ENCODE data around the gene MARK2.

The MARK2 gene

DNA sequence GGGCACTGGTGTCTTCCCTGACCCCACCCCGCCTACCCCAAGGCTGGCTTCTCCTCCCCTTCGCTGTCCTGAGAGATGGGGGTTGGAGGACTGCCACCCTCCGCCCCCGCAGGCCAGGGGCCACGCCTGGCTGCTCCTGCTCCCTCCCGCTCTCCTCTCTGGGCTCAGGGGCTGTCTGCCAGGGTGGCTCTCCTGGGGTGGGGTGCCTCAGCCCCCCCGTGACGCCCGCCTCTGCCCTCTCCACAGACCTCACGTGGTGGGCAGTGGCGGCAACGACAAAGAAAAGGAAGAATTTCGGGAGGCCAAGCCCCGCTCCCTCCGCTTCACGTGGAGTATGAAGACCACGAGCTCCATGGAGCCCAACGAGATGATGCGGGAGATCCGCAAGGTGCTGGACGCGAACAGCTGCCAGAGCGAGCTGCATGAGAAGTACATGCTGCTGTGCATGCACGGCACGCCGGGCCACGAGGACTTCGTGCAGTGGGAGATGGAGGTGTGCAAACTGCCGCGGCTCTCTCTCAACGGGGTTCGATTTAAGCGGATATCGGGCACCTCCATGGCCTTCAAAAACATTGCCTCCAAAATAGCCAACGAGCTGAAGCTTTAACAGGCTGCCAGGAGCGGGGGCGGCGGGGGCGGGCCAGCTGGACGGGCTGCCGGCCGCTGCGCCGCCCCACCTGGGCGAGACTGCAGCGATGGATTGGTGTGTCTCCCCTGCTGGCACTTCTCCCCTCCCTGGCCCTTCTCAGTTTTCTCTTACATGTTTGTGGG is 69.9 kb downstream of the MARK2 start:
- no peak for DNase-seq (ENCODE audit: low read depth, low spot score)

- no peak for DNase-seq (ENCODE audit: low read depth, low spot score)
These were observed 70.9 kb downstream of the MARK2 start for GRCh38 chr11:63909591-63910506.

GRCh38 chr11:63910675-63911074 is 71.8 kb downstream of the MARK2 start:
- no peak for DNase-seq (ENCODE audit: low read depth, low spot score)

DNA sequence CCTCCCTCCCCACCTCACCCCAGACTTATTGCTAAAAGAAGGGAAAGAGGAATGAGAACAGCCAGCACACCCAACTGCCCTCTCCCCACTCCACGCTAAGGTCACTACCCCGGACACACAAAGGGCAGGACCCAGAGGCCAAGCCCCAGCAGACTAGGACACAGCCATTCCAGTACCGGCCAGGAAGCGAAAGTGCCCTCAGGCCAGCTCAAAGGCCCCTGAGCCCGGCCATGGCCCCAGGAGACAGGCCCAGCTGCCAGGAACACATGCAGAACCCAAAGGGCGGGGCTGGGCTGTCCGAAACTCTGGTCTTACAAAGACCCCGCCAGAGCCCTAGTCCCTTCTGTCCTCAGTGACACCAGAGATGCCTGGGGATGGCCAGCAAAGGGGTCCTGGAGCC is 72.5 kb downstream of the MARK2 start:
- no peak for DNase-seq (ENCODE audit: low read depth, low spot score)

GRCh38 chr11:63911876-63912275 is 73.0 kb downstream of the MARK2 start:
- DNase-seq (ENCODE audit: low read depth, low spot score), result no peak

DNA sequence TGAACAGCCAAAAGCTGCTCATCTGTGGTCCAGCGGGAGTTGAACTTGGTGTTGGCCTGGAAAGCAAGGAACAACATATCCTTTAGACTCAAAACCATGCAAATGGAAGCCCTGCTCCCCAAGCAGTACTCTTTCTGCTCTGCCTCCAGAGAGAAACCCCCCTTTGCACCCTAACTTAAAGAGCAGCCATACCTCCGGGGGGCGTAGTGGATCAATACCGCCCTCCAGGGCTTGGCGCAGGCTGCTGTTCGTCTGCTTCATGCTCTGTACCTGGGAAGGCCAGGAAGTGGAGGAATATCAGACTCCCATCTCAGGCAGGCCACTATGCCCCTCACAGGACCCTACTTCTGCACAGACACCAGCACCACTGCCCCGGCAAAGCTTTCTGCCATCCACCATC is 73.8 kb downstream of the MARK2 start:
- no peak for DNase-seq (ENCODE audit: low read depth, low spot score)

- no peak for DNase-seq (ENCODE audit: low read depth, low spot score)
These were observed 75.2 kb downstream of the MARK2 start for GRCh38 chr11:63913866-63914830.

GRCh38 chr11:63914896-63915691 is 76.2 kb downstream of the MARK2 start:
- no peak for DNase-seq (ENCODE audit: low read depth, low spot score)

- no peak for DNase-seq (ENCODE audit: low read depth, low spot score)
These were observed 77.3 kb downstream of the MARK2 start for GRCh38 chr11:63915961-63916836.

- DNase-seq (ENCODE audit: low read depth, low spot score), result no peak
These were observed 78.2 kb downstream of the MARK2 start, which contains the start of gene RCOR2 for GRCh38 chr11:63916837-63917691. Gene RCOR2 (minus strand): TSS chr11:63917164. CDS start chr11:63916456, 708 bp downstream.

DNA sequence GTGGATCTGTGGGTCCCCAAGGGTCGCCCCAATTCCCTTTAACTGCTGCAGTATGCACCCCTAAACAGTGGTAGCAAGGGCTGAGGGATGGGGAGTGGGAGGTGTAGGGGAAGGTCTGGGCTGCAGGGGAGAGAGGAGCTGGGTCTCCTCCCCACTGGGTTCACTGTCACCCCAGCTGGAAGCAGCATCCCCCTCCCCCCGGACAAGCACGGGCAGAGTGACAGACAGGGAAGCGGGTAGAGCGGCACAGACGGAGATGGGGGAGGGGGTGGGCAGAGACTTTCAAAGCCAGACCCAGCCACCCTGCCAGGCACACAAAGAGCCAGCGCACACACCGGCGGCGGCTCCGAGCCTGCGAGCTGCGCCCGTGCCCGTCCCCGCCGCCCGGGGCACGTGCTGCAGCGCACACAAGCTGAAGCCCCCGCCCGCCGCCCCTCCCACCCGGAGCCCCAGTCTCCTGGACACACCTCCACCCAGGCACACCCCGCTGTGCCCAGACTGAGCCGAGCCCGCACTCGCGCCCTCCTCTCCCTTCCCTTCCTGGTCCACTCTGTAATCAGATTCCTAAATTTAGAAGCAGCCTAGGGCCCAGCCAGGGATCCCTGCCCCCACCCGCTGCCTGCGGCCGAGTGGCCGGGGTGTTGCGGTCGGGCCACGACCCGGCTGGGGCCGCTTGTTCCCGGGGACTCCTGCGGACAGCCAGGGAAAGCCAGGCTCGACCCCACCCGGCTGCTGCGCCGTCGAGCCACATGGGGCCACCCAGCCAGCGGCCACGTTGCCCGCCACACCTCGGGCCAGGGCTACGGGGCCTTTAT is 79.0 kb downstream of the MARK2 start:
- no peak for DNase-seq (ENCODE audit: low read depth, low spot score)

GRCh38 chr11:63918507-63919191 is 79.7 kb downstream of the MARK2 start:
- no peak for DNase-seq (ENCODE audit: low read depth, low spot score)

GRCh38 chr11:63919267-63920125 is 80.6 kb downstream of the MARK2 start:
- no peak for DNase-seq (ENCODE audit: low read depth, low spot score)

DNA sequence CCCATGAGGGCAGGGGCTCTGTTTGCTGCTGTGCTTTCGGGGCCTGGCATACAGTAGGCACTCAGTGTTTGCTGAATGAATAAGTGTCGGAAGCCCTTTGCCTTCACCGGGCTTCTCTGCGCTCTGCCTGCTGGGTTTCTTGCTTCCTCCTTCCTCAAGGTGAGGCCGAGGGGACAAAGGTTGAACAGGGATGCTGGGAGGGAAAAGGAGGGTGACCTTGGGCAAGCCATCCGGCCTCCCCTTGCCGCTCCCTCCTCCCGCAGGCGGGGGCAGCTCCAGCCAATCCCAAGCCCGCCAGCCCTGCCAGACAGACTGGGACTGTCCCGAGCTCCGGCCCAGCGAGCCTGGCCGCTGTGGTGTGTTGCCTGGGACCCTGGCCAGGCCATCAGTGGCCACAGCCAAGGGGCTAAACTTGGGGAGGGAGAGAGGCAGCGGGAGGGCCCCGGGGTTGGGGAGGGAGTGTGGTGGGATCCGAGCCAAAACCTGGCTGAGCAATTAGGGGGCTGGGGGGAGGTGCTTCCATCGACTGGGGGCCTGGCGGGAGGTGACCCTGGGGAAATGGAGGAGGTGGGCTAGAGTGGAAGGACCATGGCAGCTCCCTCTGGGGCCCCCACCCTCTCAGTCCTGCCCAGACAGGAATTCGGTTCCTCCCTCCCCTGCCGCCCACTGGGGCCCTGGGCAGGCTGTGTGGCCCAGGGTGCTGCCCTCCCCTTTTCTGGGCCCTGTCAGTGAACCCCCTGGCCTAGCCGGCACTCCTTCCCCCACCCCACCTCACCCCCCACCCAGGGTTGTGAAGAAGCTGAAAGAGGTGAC is 81.4 kb downstream of the MARK2 start:
- no peak for DNase-seq (ENCODE audit: low read depth, low spot score)

- DNase-seq (ENCODE audit: low read depth, low spot score), result no peak
These were observed 82.1 kb downstream of the MARK2 start for GRCh38 chr11:63920939-63921417.

All from smooth muscle cell of the brain vasculature (primary cell).